GM21526 (cell line): ENCODE measurements around the gene MYO1H.
A peak's percentile ranks its signal among the peaks of the same experiment; 100 is the strongest.

Experiments used
- ATAC-seq: cut with Tn5 transposase; IDR thresholded peaks from one replicate; pipeline ENCODE4 v1.9.1; 2021; ENCODE audit warnings: moderate library complexity; ENCODE audit not compliant: unreplicated experiment, low FRiP score

Gene MYO1H

DNA sequence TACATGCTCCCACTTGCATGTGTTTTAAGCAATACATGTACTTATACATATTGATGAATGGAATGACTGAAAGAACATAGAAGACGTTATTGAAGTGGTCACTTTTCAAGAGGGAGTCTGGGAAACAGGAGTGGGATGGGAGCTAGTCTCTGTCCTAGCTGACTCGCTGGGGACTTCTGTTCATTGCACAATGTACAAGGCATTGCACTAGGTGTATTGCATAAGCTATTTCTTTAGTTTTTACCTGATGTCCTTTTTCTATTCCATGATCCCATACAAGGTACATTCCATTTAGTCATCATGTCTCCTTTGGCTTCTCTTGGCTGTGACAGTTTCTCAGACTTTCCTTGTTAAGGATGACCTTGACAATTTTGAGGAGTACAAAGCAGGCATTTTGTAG, 4.0 kb upstream of the MYO1H start:
- ATAC-seq = no peak

DNA sequence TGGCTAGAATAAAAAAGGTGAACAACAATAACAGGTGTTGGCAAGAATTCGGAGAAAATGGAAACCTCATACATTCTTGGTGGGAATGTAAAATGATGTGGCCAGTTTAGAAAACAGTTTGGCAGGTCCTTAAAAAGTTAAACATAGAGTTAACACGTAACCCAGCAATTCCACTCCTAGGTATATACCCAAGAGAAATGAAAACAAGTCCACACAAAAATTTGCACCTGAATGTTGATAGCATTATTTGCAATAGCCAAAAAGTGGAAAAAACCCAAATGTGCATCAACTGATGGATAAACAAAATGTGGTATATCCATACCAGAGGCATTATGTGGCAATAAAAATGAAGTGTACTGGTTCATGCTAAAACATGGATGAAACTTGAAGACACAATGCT, 2.3 kb upstream of the MYO1H start:
- no peak for ATAC-seq

DNA sequence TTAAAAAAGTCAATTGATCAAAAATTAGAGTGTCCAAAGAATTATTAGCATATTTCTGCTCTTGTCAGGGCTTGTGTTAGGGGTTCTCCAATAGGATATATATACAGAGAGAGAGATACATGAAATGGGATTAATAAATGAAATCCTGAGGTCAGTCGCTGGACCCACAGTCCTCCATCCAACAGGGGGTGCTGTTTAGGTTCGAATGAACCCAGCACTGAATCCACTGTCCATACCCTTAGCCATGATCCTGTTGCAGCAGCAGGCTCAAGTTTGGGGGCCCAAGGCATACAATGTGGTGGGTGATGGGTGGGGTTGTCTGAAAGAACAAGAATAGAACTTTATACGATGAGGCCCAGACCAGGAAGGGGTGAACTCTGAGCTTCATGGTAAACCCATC, 780 bp upstream of the MYO1H start:
- ATAC-seq = no peak

DNA sequence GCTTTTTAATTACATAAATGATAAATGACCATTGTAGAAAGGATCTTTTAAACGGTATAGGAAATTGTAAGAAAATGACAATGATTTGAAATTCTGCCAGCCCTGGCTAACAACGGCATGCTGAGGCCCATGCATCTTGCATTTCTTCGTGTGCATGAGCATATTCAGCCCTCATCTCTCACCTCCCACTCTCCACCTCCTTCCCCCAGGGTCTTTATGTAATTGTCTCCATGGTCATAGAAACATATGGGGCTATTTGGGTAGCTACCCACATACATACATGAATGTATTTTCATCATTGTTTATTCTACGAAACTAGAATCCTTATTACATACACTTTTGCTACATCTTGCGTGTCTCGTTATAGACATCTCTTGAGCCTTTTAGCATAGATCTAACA, 4.5 kb downstream of the MYO1H start:
- ATAC-seq = no peak

DNA sequence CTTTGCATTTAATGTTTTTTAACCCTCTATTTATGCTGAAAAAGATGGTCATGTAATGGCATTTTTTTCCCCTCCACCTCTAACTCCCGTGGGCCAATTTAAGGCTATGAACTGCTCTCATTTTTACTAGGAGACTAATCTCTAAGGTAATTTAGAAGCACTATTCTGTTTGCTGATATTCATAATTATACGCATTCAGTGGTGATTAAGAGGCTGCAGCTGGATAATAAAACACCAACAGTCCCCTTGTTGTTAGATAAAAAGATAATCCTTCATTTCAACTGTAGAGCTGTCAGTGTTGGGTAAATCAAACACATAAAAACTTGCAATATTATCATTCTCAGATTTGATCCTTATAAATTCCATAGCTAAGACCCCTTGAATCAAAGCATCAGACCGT, 8.9 kb downstream of the MYO1H start:
- ATAC-seq = no peak

DNA sequence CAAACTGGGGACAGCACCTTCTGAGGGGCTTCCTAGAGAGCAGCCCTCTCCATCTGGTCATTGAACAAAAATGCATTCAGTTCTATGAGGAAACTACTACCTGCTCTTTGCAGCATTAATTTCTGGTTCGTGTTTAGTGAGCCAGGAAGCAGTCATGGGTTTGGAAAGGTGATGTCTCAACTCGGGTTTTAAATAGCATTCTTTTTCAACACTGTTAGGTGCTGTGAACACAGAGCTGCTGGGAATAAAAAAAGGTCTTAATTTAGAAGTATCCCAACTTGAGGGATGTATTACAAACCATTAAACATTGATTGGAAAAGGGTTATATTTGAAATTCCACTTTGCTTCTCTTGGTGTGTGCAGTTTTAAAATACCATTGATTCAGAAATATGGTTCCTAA, 9.3 kb downstream of the MYO1H start:
- no peak for ATAC-seq

DNA sequence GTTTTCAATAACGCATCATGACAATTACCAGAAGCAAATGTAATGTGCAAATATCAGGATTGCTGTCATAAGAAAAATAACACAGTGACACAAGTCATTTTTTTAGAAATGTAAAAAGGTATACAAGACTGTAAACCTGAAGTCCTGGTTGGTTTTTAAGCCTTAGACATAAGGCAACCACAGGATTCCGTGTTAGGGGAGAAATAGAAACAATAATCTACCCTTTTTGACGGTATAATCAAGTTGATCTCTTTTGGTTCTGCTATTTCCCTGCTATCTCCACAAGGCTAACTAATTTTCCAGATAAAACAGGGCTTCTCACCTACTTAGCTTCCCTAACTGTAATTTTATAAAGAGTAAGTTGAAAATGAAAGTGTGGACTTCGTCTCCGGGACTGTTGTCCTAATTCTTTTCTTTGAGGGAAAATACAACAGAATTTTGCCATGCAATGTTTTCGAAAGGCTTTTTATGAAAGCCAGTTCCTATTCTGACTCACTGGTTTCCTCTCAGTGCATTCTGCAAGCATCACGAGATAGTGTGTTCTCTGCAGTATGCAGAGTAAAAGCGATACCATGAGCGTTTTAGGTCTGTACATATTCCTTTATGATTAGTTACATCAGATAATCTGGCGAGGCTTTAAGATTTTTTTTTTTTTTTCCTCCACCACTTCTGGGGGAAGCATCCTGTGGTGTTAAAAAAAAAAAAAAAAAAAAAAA, 10.6 kb downstream of the MYO1H start:
- peak; percentile 94 for ATAC-seq

DNA sequence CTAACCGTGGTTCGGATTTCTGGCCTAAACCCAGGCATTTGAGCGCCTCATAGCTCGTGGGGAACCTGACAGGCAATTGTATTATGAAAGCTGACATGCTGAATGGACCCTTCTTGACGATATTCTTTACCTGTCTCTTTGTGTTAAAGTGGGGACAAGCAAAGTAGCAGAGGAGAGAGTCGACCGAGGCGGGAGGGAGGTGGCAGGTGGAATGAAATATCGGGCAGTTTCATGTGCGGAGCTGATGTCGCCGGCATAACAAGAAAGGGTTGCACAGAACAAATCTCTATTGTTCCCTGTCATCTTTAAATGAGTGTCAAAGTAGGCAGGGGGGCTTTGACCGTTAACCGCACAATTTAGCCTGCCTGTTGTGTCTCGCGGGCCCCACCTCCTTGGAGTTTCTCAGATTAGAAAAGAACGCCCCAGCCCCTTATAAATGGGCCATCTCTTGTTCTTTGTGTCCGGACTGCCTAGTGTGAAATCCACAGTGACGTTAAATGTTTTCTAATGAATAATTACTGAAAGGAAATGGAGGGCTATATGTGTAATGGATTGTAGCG, 11.5 kb downstream of the MYO1H start:
- no peak for ATAC-seq

DNA sequence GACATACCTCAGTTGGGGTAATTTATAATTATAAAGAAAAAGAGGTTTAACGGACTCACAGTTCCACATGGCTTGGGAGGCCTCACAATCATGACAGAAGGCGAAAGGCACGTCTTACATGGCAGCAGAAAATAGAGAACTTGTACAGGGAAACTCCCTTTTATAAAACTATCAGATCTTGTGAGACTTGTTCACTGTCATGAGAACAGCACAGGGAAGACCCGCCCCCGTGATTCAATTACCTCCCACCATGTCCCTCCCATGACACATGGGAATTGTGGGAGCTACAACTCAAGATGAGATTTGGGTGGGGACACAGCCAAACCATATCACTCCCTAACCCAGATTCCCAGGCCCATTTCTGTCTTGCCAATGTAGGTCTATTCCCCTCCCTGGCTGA, 22.1 kb downstream of the MYO1H start:
- no peak for ATAC-seq

DNA sequence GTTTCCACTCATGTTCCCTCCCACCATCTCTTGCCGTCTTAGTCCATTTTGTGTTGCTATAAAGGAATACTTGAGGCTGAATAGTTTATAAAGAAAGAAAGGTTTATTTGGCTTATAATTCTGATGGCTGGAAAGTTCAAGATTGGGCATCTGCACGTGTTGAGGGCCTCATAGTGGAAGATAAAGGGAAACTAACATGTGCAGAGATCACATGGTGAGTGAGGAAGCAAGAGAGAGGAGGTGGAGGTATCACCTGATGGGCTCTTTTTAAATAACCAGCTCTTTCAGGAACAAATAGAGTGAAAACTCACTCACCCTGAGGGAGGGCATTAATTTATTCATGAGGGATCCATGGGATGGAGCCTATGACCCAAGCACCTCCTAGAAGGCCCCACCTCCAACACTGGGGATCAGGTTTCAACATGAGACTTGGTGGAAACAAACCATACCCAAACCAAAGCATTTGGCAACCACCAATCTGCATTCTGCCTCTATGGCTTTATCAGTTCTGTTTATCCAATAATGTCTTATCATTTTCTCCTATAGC, 29.5 kb downstream of the MYO1H start:
- no peak for ATAC-seq

DNA sequence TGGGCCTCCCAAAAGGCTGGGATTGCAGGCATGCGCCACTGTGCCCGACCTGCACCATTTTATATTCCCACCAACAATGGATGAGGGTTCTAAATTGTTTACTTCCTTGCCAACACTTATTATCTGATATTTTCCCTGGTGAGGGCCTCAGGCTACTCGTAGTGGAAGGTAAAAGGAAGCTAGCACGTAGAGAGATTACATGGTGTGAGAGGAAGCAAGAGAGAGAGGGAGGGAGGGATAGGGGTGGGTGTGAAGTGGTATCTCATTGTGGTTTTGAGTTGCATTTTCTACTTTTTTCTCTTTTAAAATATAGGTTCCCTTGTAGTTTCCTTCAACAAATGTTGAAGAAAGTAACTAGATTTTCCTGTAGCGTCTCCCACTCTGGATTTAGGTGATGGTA, 30.9 kb downstream of the MYO1H start:
- ATAC-seq = no peak

DNA sequence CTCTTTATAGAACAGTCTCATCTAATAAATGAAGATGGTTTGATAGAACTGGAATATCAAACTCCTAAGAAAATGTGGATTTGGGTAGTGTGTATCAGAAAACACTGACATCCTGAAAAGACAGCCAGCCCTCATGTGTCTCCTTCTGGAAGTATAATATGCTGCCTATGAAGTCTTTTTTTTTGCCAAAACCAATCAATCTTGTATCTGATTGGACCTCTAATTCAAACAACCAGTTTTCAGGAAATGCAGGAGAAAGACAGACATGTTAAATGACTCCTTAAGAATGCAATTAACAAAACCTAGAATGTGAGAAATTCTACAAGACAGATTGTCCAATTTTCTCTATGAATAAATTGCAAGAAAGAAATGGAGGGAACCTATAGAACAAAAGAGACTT, 34.3 kb downstream of the MYO1H start:
- ATAC-seq = no peak

DNA sequence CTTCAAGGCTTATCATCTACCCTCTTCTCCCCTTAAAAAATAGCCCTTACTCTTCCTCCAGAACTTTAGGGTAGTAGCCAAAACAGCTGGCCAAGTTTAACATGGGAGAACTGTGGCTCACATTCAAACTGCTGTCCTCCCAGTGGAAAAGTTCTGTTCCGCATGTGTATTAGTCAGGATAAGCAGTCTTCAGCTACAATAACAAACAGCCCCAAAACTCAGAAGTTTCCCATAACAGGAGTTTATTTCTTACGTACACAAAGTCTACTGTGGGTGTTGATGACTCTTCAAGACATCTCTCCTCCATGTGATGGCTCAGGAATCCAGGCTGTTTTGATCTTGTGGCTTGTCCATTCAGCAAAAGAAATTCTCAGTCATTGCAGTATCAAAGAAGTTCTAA, 35.5 kb downstream of the MYO1H start:
- no peak for ATAC-seq

DNA sequence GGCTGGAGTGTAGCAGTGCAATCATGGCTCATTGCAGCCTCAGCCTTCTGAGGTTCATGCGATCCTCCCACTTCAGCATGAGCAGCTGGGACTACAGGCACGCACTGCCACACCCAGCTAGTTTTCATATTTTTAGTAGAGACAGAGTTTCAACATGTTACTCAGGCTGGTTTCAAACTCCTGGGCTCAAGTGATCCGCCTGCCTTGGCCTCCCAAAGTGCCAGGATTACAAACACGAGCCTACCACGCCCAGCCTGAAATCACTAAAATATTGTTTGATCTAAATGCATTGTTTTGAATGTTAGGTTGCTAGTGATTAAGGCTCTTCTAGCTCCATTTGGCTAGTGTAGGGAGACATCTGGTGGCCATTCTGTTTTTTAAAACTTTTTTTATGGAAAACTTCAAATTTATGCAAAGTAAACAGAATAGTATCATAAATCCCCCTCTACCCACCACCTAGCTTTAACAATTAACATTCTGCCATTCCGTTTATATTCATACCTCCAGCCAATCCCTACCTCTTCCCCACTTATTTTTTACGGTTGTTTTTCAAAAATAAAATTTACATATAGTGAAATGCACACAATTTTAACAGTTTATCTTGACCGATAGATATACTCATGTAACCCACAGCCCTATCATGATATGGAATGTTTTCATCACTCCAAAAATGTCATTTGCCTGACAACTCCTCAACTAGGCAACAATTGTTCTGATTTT, 37.8 kb downstream of the MYO1H start:
- ATAC-seq = no peak

DNA sequence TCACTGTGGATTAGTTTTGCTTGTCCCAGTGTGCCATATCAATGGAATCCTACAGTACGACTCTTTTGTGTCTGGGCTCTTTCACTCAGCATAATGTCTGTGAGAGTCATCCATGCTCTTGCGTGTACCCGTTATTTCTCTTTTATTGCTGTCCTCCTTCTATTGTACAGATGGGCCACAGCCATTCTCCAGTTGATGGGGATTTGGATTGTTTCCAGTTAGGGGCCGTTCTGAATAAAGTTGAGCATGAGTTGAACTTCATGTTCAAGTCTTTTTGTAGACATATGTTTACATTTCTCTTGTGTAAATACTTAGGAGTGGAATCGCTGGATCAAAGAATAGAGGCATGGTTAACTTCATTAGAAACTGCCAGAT, 38.3 kb downstream of the MYO1H start:
- ATAC-seq = no peak

DNA sequence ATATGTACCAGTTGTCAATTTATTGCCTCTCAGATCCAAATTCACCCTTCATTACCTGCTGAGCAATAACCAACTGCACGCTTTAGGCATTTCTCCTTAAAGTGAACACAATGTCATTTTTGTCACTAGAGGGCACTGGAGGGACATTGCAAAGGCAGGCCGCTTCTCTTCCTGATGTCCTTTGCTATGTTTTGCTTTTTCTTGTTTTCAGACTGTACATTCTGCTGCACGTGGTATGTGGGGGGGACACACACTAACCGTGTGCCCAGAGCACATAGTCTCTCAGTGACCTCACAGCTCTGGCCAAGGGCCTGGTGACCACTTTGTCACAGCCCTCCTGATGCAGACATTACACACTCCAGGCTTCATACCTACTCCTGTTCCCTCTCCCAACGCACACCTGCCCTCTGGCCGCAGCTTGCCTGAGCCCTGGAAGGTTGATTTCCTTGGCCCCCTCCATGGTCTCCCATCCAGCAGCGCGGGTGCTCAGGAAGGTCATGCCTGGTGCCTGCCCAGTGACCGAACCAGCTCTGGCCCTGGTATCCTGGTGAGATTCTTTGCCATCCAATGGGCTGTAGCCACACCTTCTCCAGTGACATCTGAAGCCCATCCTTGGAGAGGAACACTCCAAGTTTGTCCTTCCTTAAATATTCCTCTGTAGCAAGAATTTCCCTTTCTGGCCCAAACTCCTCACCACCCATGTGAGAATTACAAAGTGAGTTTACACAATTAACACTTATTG, 39.9 kb downstream of the MYO1H start:
- no peak for ATAC-seq

DNA sequence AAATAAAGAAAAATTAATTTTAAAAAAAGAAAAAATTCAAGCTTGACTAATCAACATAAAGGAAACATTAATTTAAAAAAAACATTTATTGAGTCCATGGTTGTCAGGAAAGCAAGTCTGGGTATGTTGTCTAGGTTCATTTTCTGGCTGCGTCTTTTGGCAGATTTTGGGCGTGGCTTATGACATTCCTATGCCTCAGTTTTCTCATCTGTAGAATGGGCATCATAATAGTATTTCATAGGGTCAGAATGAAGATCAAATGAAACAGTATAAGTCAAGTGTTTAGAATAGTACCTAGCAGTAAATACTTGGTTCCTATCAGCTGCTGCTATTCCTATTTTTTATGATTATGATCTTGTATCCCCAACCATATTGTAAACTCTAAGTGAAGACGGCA, 40.5 kb downstream of the MYO1H start:
- no peak for ATAC-seq

DNA sequence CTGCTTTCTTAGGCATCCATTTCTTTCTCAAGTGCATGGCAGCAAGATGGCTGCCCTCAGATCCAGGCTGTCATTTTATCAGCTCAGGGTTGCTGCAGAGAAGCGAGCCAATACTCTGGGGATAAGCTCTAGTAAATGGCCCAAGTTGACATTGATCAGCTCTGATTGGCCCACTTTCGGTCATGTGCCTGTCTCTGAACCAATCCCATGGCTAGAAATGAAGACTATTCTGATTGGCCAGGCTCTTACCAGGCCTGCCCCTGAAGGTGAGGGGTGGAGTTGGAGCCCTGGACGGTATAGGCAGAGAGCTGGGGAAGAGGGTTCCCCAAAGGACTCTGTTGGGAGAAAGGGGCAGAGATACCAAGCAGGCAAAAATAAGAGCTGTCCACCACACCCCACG, 41.4 kb downstream of the MYO1H start:
- ATAC-seq = no peak

DNA sequence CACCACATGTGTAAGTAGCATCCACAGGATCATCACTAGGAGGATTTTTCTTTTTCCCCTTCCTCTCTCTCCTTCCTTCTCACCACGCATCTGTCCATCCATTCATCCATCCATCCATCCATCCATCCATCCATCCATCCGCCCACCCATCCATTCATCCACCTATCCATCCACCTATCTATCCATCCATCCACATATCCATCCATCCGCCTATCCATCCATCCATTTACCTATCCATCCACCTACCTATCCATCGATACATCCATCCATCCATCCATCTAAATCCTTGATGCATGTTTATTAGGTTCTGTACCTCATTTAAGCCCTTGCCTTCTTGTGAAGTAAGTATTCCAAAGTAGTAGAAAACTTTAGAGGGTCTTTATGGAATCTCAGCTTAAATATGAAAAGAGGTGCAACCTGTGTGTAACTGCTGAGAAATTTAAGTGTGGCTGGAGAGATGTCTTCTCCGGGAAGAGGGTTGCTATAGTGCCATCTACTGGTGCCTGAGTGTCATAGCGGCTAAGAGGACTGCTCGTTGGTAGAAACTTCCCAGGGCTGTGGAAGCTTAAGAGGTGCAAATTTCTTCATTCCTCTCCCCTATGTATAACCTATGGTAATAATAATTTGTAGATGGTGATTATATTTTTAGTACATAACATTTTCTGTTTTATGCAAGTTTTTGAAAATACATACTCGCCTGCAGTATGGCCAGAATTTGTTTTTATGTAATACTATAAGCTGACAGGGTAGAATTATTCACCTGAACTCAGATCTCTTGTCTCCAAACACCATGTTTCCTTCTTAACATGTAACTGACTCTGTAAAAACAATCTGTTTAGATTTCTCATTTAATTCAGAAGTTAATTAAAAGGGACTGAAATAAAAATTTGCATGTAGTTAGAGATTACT, 46.0 kb downstream of the MYO1H start:
- ATAC-seq = no peak

DNA sequence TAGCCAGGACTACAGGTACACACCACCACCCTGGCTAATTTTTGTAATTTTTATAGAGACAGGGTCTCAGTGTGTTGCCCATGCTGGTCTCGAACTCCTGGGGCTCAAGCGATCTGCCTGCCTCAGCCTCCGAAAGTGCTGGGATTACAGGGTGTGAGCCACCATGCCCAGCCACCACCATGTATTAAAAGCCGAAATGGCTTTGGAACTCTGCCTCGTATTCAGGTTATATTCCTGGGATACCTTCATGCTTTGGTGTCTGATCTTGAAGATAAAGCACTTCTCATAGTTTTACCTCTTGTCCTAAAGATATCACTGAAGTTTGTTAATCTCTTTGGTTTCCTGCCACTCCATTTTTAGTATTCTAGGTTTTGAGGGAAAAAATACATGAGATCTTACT, 47.2 kb downstream of the MYO1H start:
- ATAC-seq = no peak
